ENCODE data around the gene DEUP1.

Gene DEUP1

DNA sequence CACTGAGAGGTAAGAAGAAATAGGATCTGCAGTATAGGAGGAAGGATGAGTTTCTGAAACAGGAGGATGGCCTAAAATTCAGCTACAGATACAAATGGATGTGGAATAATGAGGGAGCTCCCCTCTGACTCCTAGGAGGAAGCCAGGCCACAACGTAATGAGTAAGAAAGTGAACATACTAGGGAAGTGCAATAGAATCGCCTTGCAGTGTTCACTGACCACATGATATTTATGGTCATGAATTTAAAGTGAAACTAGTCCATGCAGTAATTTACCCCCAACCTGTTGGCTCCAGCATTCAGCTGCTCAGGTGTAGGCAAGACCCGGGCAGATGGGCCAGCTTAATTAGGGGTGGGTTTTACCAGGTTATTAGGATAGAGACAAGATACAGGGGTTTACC, 101.7 kb downstream of the DEUP1 start:
- TF ChIP-seq TAF1 (IDR thresholded peaks at IDR 0.05; ENCODE audit: borderline replicate concordance, insufficient read depth, low read length): no peak
- TF ChIP-seq SIN3A (IDR thresholded peaks at IDR 0.05; ENCODE audit: borderline replicate concordance, insufficient read depth, low read length): no peak
- TF ChIP-seq POLR2AphosphoS5 (IDR thresholded peaks at IDR 0.05; ENCODE audit: low read depth, low read length): no peak
- TF ChIP-seq FOXP2 (optimal IDR thresholded peaks at IDR 0.05; ENCODE audit: borderline replicate concordance, extremely low read depth, extremely low read length, insufficient read depth): no peak
- TF ChIP-seq, protein P1, sequence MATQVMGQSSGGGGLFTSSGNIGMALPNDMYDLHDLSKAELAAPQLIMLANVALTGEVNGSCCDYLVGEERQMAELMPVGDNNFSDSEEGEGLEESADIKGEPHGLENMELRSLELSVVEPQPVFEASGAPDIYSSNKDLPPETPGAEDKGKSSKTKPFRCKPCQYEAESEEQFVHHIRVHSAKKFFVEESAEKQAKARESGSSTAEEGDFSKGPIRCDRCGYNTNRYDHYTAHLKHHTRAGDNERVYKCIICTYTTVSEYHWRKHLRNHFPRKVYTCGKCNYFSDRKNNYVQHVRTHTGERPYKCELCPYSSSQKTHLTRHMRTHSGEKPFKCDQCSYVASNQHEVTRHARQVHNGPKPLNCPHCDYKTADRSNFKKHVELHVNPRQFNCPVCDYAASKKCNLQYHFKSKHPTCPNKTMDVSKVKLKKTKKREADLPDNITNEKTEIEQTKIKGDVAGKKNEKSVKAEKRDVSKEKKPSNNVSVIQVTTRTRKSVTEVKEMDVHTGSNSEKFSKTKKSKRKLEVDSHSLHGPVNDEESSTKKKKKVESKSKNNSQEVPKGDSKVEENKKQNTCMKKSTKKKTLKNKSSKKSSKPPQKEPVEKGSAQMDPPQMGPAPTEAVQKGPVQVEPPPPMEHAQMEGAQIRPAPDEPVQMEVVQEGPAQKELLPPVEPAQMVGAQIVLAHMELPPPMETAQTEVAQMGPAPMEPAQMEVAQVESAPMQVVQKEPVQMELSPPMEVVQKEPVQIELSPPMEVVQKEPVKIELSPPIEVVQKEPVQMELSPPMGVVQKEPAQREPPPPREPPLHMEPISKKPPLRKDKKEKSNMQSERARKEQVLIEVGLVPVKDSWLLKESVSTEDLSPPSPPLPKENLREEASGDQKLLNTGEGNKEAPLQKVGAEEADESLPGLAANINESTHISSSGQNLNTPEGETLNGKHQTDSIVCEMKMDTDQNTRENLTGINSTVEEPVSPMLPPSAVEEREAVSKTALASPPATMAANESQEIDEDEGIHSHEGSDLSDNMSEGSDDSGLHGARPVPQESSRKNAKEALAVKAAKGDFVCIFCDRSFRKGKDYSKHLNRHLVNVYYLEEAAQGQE (IDR thresholded peaks at IDR 0.05; ENCODE audit: insufficient read depth in 1 of 2, low read depth in 2 of 2, low read length in 2 of 2): no peak

DNA sequence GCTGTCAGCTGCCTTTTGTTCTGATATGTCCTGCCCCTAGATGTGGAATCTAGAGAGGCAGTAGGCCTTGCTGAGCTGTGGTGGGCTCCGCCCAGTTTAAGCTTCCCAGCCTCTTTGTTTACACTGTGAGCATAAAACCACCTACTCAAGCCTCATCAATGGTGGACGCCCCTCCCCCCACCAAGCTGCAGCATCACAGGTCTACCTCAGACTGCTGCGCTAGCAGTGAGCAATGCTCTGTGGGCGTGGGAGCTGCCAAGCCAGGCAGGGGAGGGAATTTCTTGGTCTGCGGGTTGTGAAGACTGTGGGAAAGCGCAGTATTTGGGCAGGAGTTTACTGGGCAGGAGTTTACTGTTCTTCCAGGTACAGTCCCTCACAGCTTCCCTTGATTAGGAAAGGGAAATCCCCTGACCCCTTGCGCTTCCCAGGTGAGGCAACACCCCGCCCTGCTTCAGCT, 114.1 kb downstream of the DEUP1 start:
- no peak for TF ChIP-seq POLR2AphosphoS5 (IDR thresholded peaks at IDR 0.05; ENCODE audit: low read depth, low read length)

DNA sequence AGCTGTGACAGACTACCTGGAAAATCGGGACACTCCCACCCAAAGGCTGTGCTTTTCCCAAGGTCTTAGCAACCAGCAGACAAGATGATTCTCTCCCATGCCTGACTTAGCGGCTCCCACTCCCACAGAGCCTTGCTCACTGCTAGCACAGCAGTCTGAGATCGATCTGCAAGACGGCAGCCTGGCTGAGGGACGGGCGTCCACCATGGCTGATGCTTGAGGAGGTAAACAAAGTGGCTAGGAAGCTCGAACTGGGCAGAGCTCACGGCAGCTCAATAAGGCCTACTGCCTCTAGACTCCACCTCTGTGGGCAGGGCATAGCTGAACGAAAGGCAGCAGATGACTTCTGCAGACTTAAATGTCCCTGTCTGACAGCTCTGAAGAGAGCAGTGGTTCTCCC, 127.7 kb downstream of the DEUP1 start:
- TF ChIP-seq SIN3A (IDR thresholded peaks at IDR 0.05; ENCODE audit: borderline replicate concordance, insufficient read depth, low read length): no peak
- TF ChIP-seq, protein P1 (IDR thresholded peaks at IDR 0.05; ENCODE audit: insufficient read depth in 1 of 2, low read depth in 2 of 2, low read length in 2 of 2): no peak
- TF ChIP-seq TAF1 (IDR thresholded peaks at IDR 0.05; ENCODE audit: borderline replicate concordance, insufficient read depth, low read length): no peak
- no peak for TF ChIP-seq POLR2AphosphoS5 (IDR thresholded peaks at IDR 0.05; ENCODE audit: low read depth, low read length)
- no peak for TF ChIP-seq FOXP2 (optimal IDR thresholded peaks at IDR 0.05; ENCODE audit: borderline replicate concordance, extremely low read depth, extremely low read length, insufficient read depth)

DNA sequence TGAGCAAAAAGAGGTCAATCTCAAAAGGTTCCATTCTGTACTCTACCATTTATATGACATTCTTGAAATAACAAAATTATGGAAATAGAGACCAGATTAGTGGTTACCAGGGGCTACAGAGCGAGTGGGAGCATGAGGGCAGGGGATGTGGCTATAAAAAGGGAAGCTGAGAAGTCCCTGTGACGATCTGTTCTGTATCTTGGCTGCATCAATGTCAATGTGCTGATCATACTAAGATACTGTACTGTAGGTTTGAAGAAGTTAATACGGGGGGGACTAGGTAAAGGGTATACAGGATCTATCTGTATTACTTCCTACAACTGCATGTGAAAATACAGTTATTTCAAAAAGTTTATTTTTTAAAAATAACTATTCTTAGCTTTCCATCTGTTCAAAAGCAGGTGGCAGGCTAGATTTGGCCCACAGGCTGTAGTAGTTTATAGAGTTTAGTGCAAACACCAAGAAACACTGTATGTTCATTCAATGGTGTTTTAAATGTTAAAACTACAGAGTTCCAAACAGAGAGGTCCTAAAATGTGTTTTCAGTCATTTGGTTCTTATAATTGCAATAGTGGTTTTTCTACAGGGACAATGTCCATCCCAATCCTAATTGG, 134.5 kb downstream of the DEUP1 start:
- TF ChIP-seq, protein P1 (IDR thresholded peaks at IDR 0.05; ENCODE audit: insufficient read depth in 1 of 2, low read depth in 2 of 2, low read length in 2 of 2): no peak
- TF ChIP-seq SIN3A (IDR thresholded peaks at IDR 0.05; ENCODE audit: borderline replicate concordance, insufficient read depth, low read length) (no peak), TAF1 (IDR thresholded peaks at IDR 0.05; ENCODE audit: borderline replicate concordance, insufficient read depth, low read length) (no peak), FOXP2 (optimal IDR thresholded peaks at IDR 0.05; ENCODE audit: borderline replicate concordance, extremely low read depth, extremely low read length, insufficient read depth) (no peak), POLR2AphosphoS5 (IDR thresholded peaks at IDR 0.05; ENCODE audit: low read depth, low read length) (no peak)

DNA sequence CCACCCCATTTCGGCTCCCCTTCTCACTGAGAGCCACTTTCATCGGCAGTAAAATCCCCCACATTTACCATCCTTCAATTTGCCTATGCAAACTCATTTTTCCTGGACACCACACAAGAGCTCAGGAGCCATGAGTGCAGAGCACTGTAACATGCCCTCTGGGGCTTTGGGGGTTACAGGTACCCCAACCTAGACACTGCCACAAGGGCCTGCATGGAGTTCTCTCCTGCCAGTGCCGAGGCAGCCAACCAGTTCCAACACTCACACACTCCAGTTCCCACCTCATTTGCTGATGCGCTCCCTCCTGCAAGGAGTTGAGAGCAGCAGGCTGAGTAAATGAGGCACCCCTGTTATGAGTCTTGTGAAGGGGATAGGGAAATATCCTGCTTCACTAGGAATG, 136.5 kb downstream of the DEUP1 start:
- TF ChIP-seq TAF1 (IDR thresholded peaks at IDR 0.05; ENCODE audit: borderline replicate concordance, insufficient read depth, low read length): no peak
- no peak for TF ChIP-seq POLR2AphosphoS5 (IDR thresholded peaks at IDR 0.05; ENCODE audit: low read depth, low read length)
- no peak for TF ChIP-seq FOXP2 (optimal IDR thresholded peaks at IDR 0.05; ENCODE audit: borderline replicate concordance, extremely low read depth, extremely low read length, insufficient read depth)
- TF ChIP-seq, protein P1 (IDR thresholded peaks at IDR 0.05; ENCODE audit: insufficient read depth in 1 of 2, low read depth in 2 of 2, low read length in 2 of 2): no peak
- TF ChIP-seq SIN3A (IDR thresholded peaks at IDR 0.05; ENCODE audit: borderline replicate concordance, insufficient read depth, low read length): no peak
